GM19238 (cell line): Measurements from ENCODE around the gene PATE4.

ENCODE experiments used
- DNase-seq: peaks from one replicate; pipeline ENCODE4 v3.0.0; 2011; ENCODE audit warnings: low spot score; ENCODE audit not compliant: insufficient read length

The PATE4 gene

GRCh38 chr11:125887373-125888324, 54.5 kb downstream of the PATE4 start, which contains the start of gene HYLS1:
TSS of gene HYLS1 (plus strand) at chr11:125887668. CDS start at chr11:125899369, 11,701 bp downstream.
- peak; percentile 76 for DNase-seq
